ENCODE results near the gene SIGLEC7. TPM values are rescaled to one million over a fixed set of nuclear protein-coding genes. Genes with fewer than 3 reads are reported as not detected.

Gene SIGLEC7
- total and polyA plus RNA-seq, 8 donors: 0.12 to 3.0 (median 0.23) TPM

GRCh38 chr19:51124729-51125128 is 17.4 kb upstream of the SIGLEC7 start, which contains the start of gene SIGLEC9:
TSS of gene SIGLEC9 (plus strand) at chr19:51124906. CDS start at chr19:51124975, 69 bp downstream.
- Histone ChIP-seq H3K9me3 (no peaks in the 10 kb centered on the region), H3K36me3 (no peaks in the 10 kb centered on the region), H3K4me1 (no peaks in the 10 kb centered on the region), H3K27ac (peak within 1 kb of the TSS in 2 of 4 donors; percentile 12 to 39), H3K4me3 (peak within 1 kb of the TSS in 1 of 4 donors; percentile 13), H3K27me3 (no peaks in the 10 kb centered on the region)
- peak in 2 of 4 donors; percentile 33 to 56 for ATAC-seq
- TF ChIP-seq CTCF (IDR thresholded peaks at IDR 0.05): no peak
- no peak for FAIRE-seq
- intact Hi-C loops (cut with DNase I): no loop called here
- peak in 1 of 6 donors; percentile 52 for DNase-seq
- WGBS, 2 donors: 48 to 62% methylated on average over 13 to 14 of the region's 14 CpGs

- WGBS, 2 donors: 60 to 79% methylated on average over 15 to 16 of the region's 16 CpGs
- no peak for TF ChIP-seq CTCF (IDR thresholded peaks at IDR 0.05)
- intact Hi-C loops (cut with DNase I): no loop called here
- peak overlapping the region in 1 of 4 donors; percentile 13 for H3K4me3 ChIP-seq
- ATAC-seq: no peak
- no peaks in the 10 kb centered on the region for H3K36me3 ChIP-seq
- peak overlapping the region in 1 of 4 donors; percentile 39 for H3K27ac ChIP-seq
- FAIRE-seq: no peak
- DNase-seq: no peak
- no peaks in the 10 kb centered on the region for H3K27me3 ChIP-seq
- H3K4me1 ChIP-seq: no peaks in the 10 kb centered on the region
- H3K9me3 ChIP-seq: no peaks in the 10 kb centered on the region
Observed at GRCh38 chr19:51125421-51126075, 16.6 kb upstream of the SIGLEC7 start.

- FAIRE-seq (no peak), ATAC-seq (no peak), DNase-seq (peak in 1 of 6 donors; percentile 30)
- WGBS, 2 donors: 48 to 57% methylated on average over 6 of the region's 6 CpGs
- H3K27ac ChIP-seq: no peak overlapping the region
- no peaks in the 10 kb centered on the region for H3K27me3 ChIP-seq
- no peaks in the 10 kb centered on the region for H3K36me3 ChIP-seq
- H3K4me1 ChIP-seq: no peaks in the 10 kb centered on the region
- no peak for TF ChIP-seq CTCF (IDR thresholded peaks at IDR 0.05)
- no peaks in the 10 kb centered on the region for H3K9me3 ChIP-seq
- intact Hi-C loops (cut with DNase I): no loop called here
- peak overlapping the region in 1 of 4 donors; percentile 7 for H3K4me3 ChIP-seq
Observed at GRCh38 chr19:51127032-51127431, 15.1 kb upstream of the SIGLEC7 start.

GRCh38 chr19:51127755-51128154 is 14.3 kb upstream of the SIGLEC7 start:
- DNase-seq: peak in 1 of 6 donors; percentile 22
- Histone ChIP-seq H3K36me3 (no peaks in the 10 kb centered on the region), H3K4me1 (no peaks in the 10 kb centered on the region), H3K27me3 (no peaks in the 10 kb centered on the region), H3K4me3 (no peak overlapping the region), H3K27ac (no peak overlapping the region), H3K9me3 (no peaks in the 10 kb centered on the region)
- FAIRE-seq: no peak
- intact Hi-C loops (cut with DNase I): no loop called here
- TF ChIP-seq CTCF (IDR thresholded peaks at IDR 0.05): no peak
- 64 to 76% methylated on average over 4 of the region's 4 CpGs for WGBS, 2 donors
- peak in 3 of 4 donors; percentile 25 to 50 (median 45) for ATAC-seq

- no peaks in the 10 kb centered on the region for H3K9me3 ChIP-seq
- H3K36me3 ChIP-seq: no peaks in the 10 kb centered on the region
- intact Hi-C loops (cut with DNase I): no loop called here
- WGBS, 2 donors: 77 to 81% methylated on average over 7 of the region's 7 CpGs
- FAIRE-seq: no peak
- no peak for TF ChIP-seq CTCF (IDR thresholded peaks at IDR 0.05)
- H3K27ac ChIP-seq: no peak overlapping the region
- no peak for ATAC-seq
- H3K27me3 ChIP-seq: no peaks in the 10 kb centered on the region
- H3K4me1 ChIP-seq: no peaks in the 10 kb centered on the region
- DNase-seq: peak in 1 of 6 donors; percentile 41
- H3K4me3 ChIP-seq: no peak overlapping the region
Observed at GRCh38 chr19:51128227-51128626, 13.9 kb upstream of the SIGLEC7 start.
